Thyroid gland (tissue), 4 donors: ENCODE data around the gene DGCR8. TPM values are rescaled to one million over a fixed set of nuclear protein-coding genes. Genes with fewer than 3 reads are reported as not detected.

Source experiments
- DNase-seq, 2 donors: peaks; one replicate each; pipeline ENCODE4 v3.0.0-alpha.2; 2019
- H3K27ac ChIP-seq, 3 donors: fragments of 200-600 bp; sonication (generic); 1 replicate in 2 of 3; 2 replicates in 1 of 3; pipeline ENCODE4 v1.5.1; 2016 to 2019; ENCODE audit warnings: mild to moderate bottlenecking in 1 of 3, moderate library complexity in 1 of 3
- H3K27me3 ChIP-seq: fragments of 200-600 bp; sonication (generic); one replicate; pipeline ENCODE4 v1.5.1; 2019
- H3K36me3 ChIP-seq, 2 donors: fragments of 200-600 bp; sonication (generic); one replicate each; pipeline ENCODE4 v1.5.1; 2016 to 2019
- H3K4me1 ChIP-seq, 2 donors: fragments of 200-600 bp; sonication (generic); one replicate each; pipeline ENCODE4 v1.5.1; 2017 to 2019
- H3K4me3 ChIP-seq, 3 donors: fragments of 200-600 bp; sonication (generic); replicated peaks in 1 of 3; 1 replicate in 2 of 3; 2 replicates in 1 of 3; pipeline ENCODE4 v1.5.1; 2016; ENCODE audit warnings: mild to moderate bottlenecking in 1 of 3
- H3K9me3 ChIP-seq: fragments of 200-600 bp; sonication (generic); one replicate; pipeline ENCODE4 v1.5.1; 2017
- POLR2A ChIP-seq, 2 donors: fragments of 450-650 bp; IDR thresholded peaks; one replicate each; pipeline ENCODE4 v1.6.1; 2017; ENCODE audit warnings: antibody characterized with exemption in 2 of 2, mild to moderate bottlenecking in 2 of 2, moderate library complexity in 1 of 2
- WGBS, 2 donors: methylation state at CpG; one replicate each; pipeline ENCODE4 v1.1.5; 2017; 5-methylcytosine and 5-hydroxymethylcytosine counted together
- intact Hi-C: fragments of 100-400 bp; cut with DNase I; formaldehyde crosslinking; loops from one replicate; pipeline ENCODE4 v1.15.1; 2023
- total RNA-seq, 4 donors: library from RNA; depleted of rRNA; stranded (reverse); fragments of >200 nt; gene quantifications; one replicate each; pipeline ENCODE4 v1.2.3, GENCODE V29; 2016
- TF ChIP-seq, protein P1 (sequence below), 6 experiments: fragments of 200-600 bp in 3 of 6; fragments of 450-650 bp in 3 of 6; sonication (generic) in 3 of 6; IDR thresholded peaks; one replicate each; pipeline ENCODE4 v1.5.1; 2016 to 2019; ENCODE audit warnings: antibody characterized with exemption in 6 of 6, mild to moderate bottlenecking in 2 of 6, inconsistent platforms in 1 of 6, moderate library complexity in 1 of 6

Gene DGCR8
- total RNA-seq, 4 donors from 2014 or later, result 28.9 to 48.8 (median 31.5) TPM

- DNase-seq, result no peak
- peaks cover 56 to 58% of the 10 kb centered on the region in 2 donors for H3K36me3 ChIP-seq
- intact Hi-C loops, result no loop called here
Measured at GRCh38 chr22:20107951-20108756, 28.1 kb downstream of the DGCR8 start.

DNA sequence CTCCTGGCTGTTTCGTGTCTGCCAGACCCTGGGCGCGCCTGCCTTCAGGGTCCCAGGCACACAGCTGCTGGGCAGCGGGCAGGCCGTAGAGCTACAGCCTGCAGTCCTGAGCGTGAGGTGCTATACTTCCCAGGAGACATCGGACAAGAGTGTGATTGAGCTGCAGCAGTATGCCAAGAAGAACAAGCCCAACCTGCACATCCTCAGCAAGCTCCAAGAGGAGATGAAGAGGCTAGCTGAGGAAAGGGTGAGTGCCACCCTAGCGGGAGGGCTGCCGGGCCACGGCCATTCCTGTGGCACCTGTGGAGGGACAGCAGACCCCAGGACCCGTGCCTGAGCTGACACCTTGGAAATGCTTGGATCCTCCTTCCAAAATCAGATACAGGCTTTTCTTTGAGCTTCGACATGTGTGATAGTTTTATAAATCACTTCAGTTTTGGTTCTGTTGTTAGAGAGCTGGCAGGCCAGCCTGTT lies 28.8 kb downstream of the DGCR8 start:
- Histone ChIP-seq H3K4me3 (no peak overlapping the region), H3K27ac (no peak overlapping the region), H3K9me3 (no peaks in the 10 kb centered on the region), H3K4me1 (peaks cover 11 to 14% of the 10 kb centered on the region in 2 donors), H3K36me3 (peaks cover 56 to 63% of the 10 kb centered on the region in 2 donors), H3K27me3 (no peaks in the 10 kb centered on the region)
- intact Hi-C loops, result no loop called here
- DNase-seq, result no peak
- TF ChIP-seq, protein P1, sequence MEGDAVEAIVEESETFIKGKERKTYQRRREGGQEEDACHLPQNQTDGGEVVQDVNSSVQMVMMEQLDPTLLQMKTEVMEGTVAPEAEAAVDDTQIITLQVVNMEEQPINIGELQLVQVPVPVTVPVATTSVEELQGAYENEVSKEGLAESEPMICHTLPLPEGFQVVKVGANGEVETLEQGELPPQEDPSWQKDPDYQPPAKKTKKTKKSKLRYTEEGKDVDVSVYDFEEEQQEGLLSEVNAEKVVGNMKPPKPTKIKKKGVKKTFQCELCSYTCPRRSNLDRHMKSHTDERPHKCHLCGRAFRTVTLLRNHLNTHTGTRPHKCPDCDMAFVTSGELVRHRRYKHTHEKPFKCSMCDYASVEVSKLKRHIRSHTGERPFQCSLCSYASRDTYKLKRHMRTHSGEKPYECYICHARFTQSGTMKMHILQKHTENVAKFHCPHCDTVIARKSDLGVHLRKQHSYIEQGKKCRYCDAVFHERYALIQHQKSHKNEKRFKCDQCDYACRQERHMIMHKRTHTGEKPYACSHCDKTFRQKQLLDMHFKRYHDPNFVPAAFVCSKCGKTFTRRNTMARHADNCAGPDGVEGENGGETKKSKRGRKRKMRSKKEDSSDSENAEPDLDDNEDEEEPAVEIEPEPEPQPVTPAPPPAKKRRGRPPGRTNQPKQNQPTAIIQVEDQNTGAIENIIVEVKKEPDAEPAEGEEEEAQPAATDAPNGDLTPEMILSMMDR (IDR thresholded peaks at IDR 0.05), result no peak
- no peak for TF ChIP-seq POLR2A (IDR thresholded peaks at IDR 0.05)
- WGBS, 2 donors, result 86 to 88% methylated on average over 9 to 12 of the region's 12 CpGs

More at GRCh38 chr22:20107951-20108756, 28.1 kb downstream of the DGCR8 start:
- WGBS, 2 donors, result 89 to 91% methylated on average over 10 to 12 of the region's 13 CpGs
- no peak overlapping the region for H3K27ac ChIP-seq
- H3K4me1 ChIP-seq, result peaks cover 11 to 14% of the 10 kb centered on the region in 2 donors
- TF ChIP-seq POLR2A (IDR thresholded peaks at IDR 0.05), result no peak
- TF ChIP-seq, protein P1 (IDR thresholded peaks at IDR 0.05), result no peak
- H3K27me3 ChIP-seq, result no peaks in the 10 kb centered on the region
- no peak overlapping the region for H3K4me3 ChIP-seq
- no peaks in the 10 kb centered on the region for H3K9me3 ChIP-seq

- no peak for DNase-seq
- peaks cover 10 to 12% of the 10 kb centered on the region in 2 donors for H3K4me1 ChIP-seq
- intact Hi-C loops, result loop anchor here (10.0 kb wide), 1 partner anchor 85 kb away; the partner anchor contains the start of gene TANGO2
- WGBS, 2 donors, result 92 to 95% methylated on average over 8 to 20 of the region's 23 CpGs
- no peak overlapping the region for H3K4me3 ChIP-seq
- TF ChIP-seq, protein P1 (IDR thresholded peaks at IDR 0.05), result no peak
- TF ChIP-seq POLR2A (IDR thresholded peaks at IDR 0.05), result no peak
- H3K27ac ChIP-seq, result no peak overlapping the region
- H3K9me3 ChIP-seq, result no peaks in the 10 kb centered on the region
- H3K27me3 ChIP-seq, result no peaks in the 10 kb centered on the region
- peaks cover 62 to 68% of the 10 kb centered on the region in 2 donors for H3K36me3 ChIP-seq
Measured at GRCh38 chr22:20109411-20110358, 29.6 kb downstream of the DGCR8 start.

DNA sequence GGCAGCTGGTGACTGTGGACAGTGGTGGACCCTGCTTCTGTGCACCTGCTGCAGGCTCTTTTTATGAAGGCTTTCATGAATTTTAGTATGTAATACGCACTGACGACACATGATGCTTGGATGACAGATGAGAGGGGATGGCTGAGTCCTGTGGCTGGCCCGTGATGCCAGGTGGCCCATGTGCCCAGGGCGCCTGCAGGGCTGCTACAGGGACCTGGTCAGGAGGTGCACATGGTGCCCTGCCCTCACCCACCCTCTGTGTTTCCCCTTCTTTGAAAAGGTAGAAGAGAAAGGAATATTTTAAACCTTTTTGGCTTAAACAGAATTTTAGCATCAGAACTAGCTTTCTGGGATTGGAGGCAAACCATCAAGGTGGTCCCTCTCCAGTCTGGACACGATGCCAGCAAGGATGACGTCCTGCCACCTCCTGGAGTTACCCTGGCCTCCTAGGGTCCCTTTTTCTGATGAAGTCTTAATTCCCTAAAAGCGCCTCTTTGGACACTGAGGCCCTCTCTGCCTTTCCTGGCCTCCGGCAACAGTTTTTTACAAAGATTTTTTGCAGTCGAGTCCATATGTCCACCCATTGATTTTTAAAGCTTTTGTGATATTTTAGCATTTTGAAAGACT lies 30.4 kb downstream of the DGCR8 start:
- no peaks in the 10 kb centered on the region for H3K27me3 ChIP-seq
- no peak overlapping the region for H3K4me3 ChIP-seq
- H3K36me3 ChIP-seq, result peaks cover 64 to 71% of the 10 kb centered on the region in 2 donors
- H3K4me1 ChIP-seq, result peaks cover 2 to 5% of the 10 kb centered on the region in 2 donors
- no peaks in the 10 kb centered on the region for H3K9me3 ChIP-seq
- intact Hi-C loops, result loop anchor here (10.0 kb wide), 1 partner anchor 86 kb away; the partner anchor contains the start of gene TANGO2
- 86 to 91% methylated on average over 9 of the region's 9 CpGs for WGBS, 2 donors
- no peak overlapping the region for H3K27ac ChIP-seq
- DNase-seq, result no peak
- TF ChIP-seq, protein P1 (IDR thresholded peaks at IDR 0.05), result no peak
- no peak for TF ChIP-seq POLR2A (IDR thresholded peaks at IDR 0.05)
